Gastroesophageal sphincter (tissue), 4 donors: Measurements from ENCODE around the gene ATXN7. TPM values are rescaled to one million over a fixed set of nuclear protein-coding genes. Genes with fewer than 3 reads are reported as not detected.

Experiments
- ATAC-seq: fragments of 150-250 bp; one replicate; pipeline ENCODE4 v1.9.1; 2016; ENCODE audit warnings: mild to moderate bottlenecking, moderate library complexity
- H3K27ac ChIP-seq, 4 donors: fragments of 200-600 bp; sonication (generic) in 3 of 4; 1 replicate in 3 of 4; 2 replicates in 1 of 4; pipeline ENCODE4 v1.5.1; 2016 to 2019
- H3K27me3 ChIP-seq: fragments of 200-600 bp; sonication (generic); one replicate; pipeline ENCODE4 v1.5.1; 2019
- H3K36me3 ChIP-seq, 2 donors: fragments of 200-600 bp; sonication (generic); one replicate each; pipeline ENCODE4 v1.5.1; 2019; ENCODE audit warnings: control low read depth in 1 of 2
- H3K4me1 ChIP-seq, 3 donors: fragments of 200-600 bp; sonication (generic); 1 replicate in 2 of 3; 2 replicates in 1 of 3; pipeline ENCODE4 v1.5.1; 2016 to 2019; ENCODE audit warnings: control low read depth in 2 of 3
- H3K4me3 ChIP-seq, 2 donors: fragments of 200-600 bp; sonication (generic); one replicate each; pipeline ENCODE4 v1.5.1; 2019; ENCODE audit warnings: mild to moderate bottlenecking in 1 of 2, moderate library complexity in 1 of 2
- H3K9me3 ChIP-seq, 3 donors: fragments of 200-600 bp; sonication (generic); one replicate each; pipeline ENCODE4 v1.5.1; 2017 to 2019; ENCODE audit warnings: control low read depth in 2 of 3
- CTCF ChIP-seq, 4 experiments: fragments of 200-600 bp in 2 of 4; fragments of 450-650 bp in 2 of 4; sonication (generic) in 1 of 4; IDR thresholded peaks; one replicate each; pipeline ENCODE4 v1.5.1; 2017 to 2019; ENCODE audit warnings: antibody characterized with exemption in 4 of 4, mild to moderate bottlenecking in 2 of 4, moderate library complexity in 2 of 4
- EP300 ChIP-seq: sonication (generic); formaldehyde crosslinking; IDR thresholded peaks from one replicate; pipeline ENCODE4 v1.6.1; 2017; ENCODE audit warnings: antibody characterized with exemption, mild to moderate bottlenecking
- POLR2A ChIP-seq, 2 donors: fragments of 450-650 bp; IDR thresholded peaks; one replicate each; pipeline ENCODE4 v1.6.1; 2017; ENCODE audit warnings: antibody characterized with exemption in 2 of 2, mild to moderate bottlenecking in 2 of 2, moderate library complexity in 1 of 2
- POLR2AphosphoS5 ChIP-seq: sonication (generic); formaldehyde crosslinking; IDR thresholded peaks from one replicate; pipeline ENCODE4 v1.6.1; 2017; ENCODE audit warnings: antibody characterized with exemption
- WGBS, 2 donors: methylation state at CpG; one replicate each; pipeline ENCODE4 v1.1.5; 2018; ENCODE audit warnings: low coverage in 1 of 2; 5-methylcytosine and 5-hydroxymethylcytosine counted together
- total RNA-seq, 4 donors: library from RNA; depleted of rRNA; stranded (reverse); fragments of >200 nt; gene quantifications; one replicate each; pipeline ENCODE4 v1.1.0, GENCODE V29; 2016

Gene ATXN7
- total RNA-seq, 4 donors from 2014 or later = 15.5 to 36.3 (median 19.8) TPM

- WGBS, 2 donors = 83 to 90% methylated on average over 2 to 3 of the region's 3 CpGs
Measured at GRCh38 chr3:63955036-63955650, 91.5 kb downstream of the ATXN7 start.

GRCh38 chr3:63955830-63956545 is 92.3 kb downstream of the ATXN7 start:
- H3K4me1 ChIP-seq = peaks cover 12 to 88% (median 21%) of the 10 kb centered on the region in 3 donors
- H3K9me3 ChIP-seq = no peaks in the 10 kb centered on the region
- no peaks in the 10 kb centered on the region for H3K27me3 ChIP-seq
- TF ChIP-seq EP300 = no peak
- no peak for TF ChIP-seq POLR2AphosphoS5
- no peak for TF ChIP-seq CTCF (IDR thresholded peaks at IDR 0.05)
- TF ChIP-seq POLR2A (IDR thresholded peaks at IDR 0.05) = no peak
- peak overlapping the region in 2 of 4 donors; percentile 17 to 47 for H3K27ac ChIP-seq
- H3K36me3 ChIP-seq = peaks cover 0 to 11% of the 10 kb centered on the region in 2 donors
- H3K4me3 ChIP-seq = no peak overlapping the region
- WGBS, 2 donors = 91 to 100% methylated on average over 3 to 11 of the region's 13 CpGs
- no peak for ATAC-seq

More at GRCh38 chr3:63955036-63955650, 91.5 kb downstream of the ATXN7 start:
- no peaks in the 10 kb centered on the region for H3K27me3 ChIP-seq
- no peak for ATAC-seq
- no peak overlapping the region for H3K4me3 ChIP-seq
- no peak for TF ChIP-seq EP300
- no peak for TF ChIP-seq POLR2AphosphoS5
- TF ChIP-seq POLR2A (IDR thresholded peaks at IDR 0.05) = no peak
- no peak for TF ChIP-seq CTCF (IDR thresholded peaks at IDR 0.05)
- peak overlapping the region in 3 of 4 donors; percentile 16 to 31 (median 29) for H3K27ac ChIP-seq
- H3K4me1 ChIP-seq = peaks cover 12 to 88% (median 15%) of the 10 kb centered on the region in 3 donors
- no peaks in the 10 kb centered on the region for H3K9me3 ChIP-seq
- H3K36me3 ChIP-seq = peaks cover 0 to 11% of the 10 kb centered on the region in 2 donors

- H3K9me3 ChIP-seq = no peaks in the 10 kb centered on the region
- peak overlapping the region; percentile 15 to 76 (median 46) for H3K27ac ChIP-seq
- ATAC-seq = peak; percentile 36
- 13 to 35% methylated on average over 3 of the region's 3 CpGs for WGBS, 2 donors
- peaks cover 0 to 83% (median 17%) of the 10 kb centered on the region in 3 donors for H3K4me1 ChIP-seq
- no peak overlapping the region for H3K4me3 ChIP-seq
- peaks cover 0 to 3% of the 10 kb centered on the region in 2 donors for H3K36me3 ChIP-seq
- H3K27me3 ChIP-seq = no peaks in the 10 kb centered on the region
- TF ChIP-seq POLR2AphosphoS5 (no peak), POLR2A (IDR thresholded peaks at IDR 0.05) (no peak), CTCF (IDR thresholded peaks at IDR 0.05) (no peak), EP300 (no peak)
Measured at GRCh38 chr3:63959146-63959545, 95.5 kb downstream of the ATXN7 start.

GRCh38 chr3:63960048-63960711 is 96.5 kb downstream of the ATXN7 start:
- peak overlapping the region; percentile 6 to 28 for H3K4me3 ChIP-seq
- H3K27me3 ChIP-seq = no peaks in the 10 kb centered on the region
- no peak for TF ChIP-seq EP300
- TF ChIP-seq POLR2AphosphoS5 = no peak
- TF ChIP-seq POLR2A (IDR thresholded peaks at IDR 0.05) = no peak
- peak in 1 of 4 experiments; percentile 22 for TF ChIP-seq CTCF (IDR thresholded peaks at IDR 0.05)
- ATAC-seq = peak; percentile 58
- H3K27ac ChIP-seq = peak overlapping the region in 3 of 4 donors; percentile 65 to 77 (median 76)
- no peaks in the 10 kb centered on the region for H3K9me3 ChIP-seq
- H3K4me1 ChIP-seq = peaks cover 10 to 86% (median 21%) of the 10 kb centered on the region in 3 donors
- H3K36me3 ChIP-seq = peaks cover 0 to 3% of the 10 kb centered on the region in 2 donors
- WGBS, 2 donors = 5 to 36% methylated on average over 6 of the region's 6 CpGs
